HG03039 (cell line): ENCODE results near the gene RASA4B.
"Not testable (repeated sequence)": the region's sequence is repeated elsewhere in the genome, so short reads cannot be mapped to it uniquely, and the experiment has no call there.

Experiments
- ATAC-seq: cut with Tn5 transposase; IDR thresholded peaks from one replicate; pipeline ENCODE4 v1.9.1; 2021; ENCODE audit warnings: mild to moderate bottlenecking, moderate library complexity; ENCODE audit not compliant: unreplicated experiment

Gene RASA4B

GRCh38 chr7:102474736-102475435 lies 42.7 kb downstream of the RASA4B start:
- not testable (repeated sequence) for ATAC-seq

- not testable (repeated sequence) for ATAC-seq
Measured at GRCh38 chr7:102474116-102474515, 43.5 kb downstream of the RASA4B start.

GRCh38 chr7:102473271-102473991 lies 44.1 kb downstream of the RASA4B start:
- no peak for ATAC-seq

GRCh38 chr7:102472126-102473041 lies 45.2 kb downstream of the RASA4B start:
- ATAC-seq = no peak

- ATAC-seq = no peak
Measured at GRCh38 chr7:102471791-102472125, 45.8 kb downstream of the RASA4B start.

GRCh38 chr7:102469972-102470825 lies 47.4 kb downstream of the RASA4B start:
- no peak for ATAC-seq

- no peak for ATAC-seq
Measured at GRCh38 chr7:102469351-102469971, 48.1 kb downstream of the RASA4B start.

GRCh38 chr7:102468478-102469350 lies 48.9 kb downstream of the RASA4B start:
- ATAC-seq = no peak

- no peak for ATAC-seq
Measured at GRCh38 chr7:102467581-102468477, 49.7 kb downstream of the RASA4B start.

GRCh38 chr7:102466097-102466496 lies 51.5 kb downstream of the RASA4B start:
- no peak for ATAC-seq

- peak; percentile 85 for ATAC-seq
Measured at GRCh38 chr7:102464577-102465280, 52.8 kb downstream of the RASA4B start, which contains the start of the genes ALKBH4 and LRWD1. ALKBH4 (minus strand) TSS chr7:102464863; CDS start chr7:102464836, 27 bp downstream. LRWD1 (plus strand) TSS chr7:102464984; CDS start chr7:102465081, 97 bp downstream.

GRCh38 chr7:102463841-102464576 lies 53.6 kb downstream of the RASA4B start:
- ATAC-seq = no peak

- no peak for ATAC-seq
Measured at GRCh38 chr7:102460467-102460866, 57.1 kb downstream of the RASA4B start.

- ATAC-seq = no peak
Measured at GRCh38 chr7:102459221-102459844, 58.2 kb downstream of the RASA4B start.

- no peak for ATAC-seq
Measured at GRCh38 chr7:102457352-102457924, 60.1 kb downstream of the RASA4B start.

GRCh38 chr7:102456327-102456726 lies 61.2 kb downstream of the RASA4B start:
- no peak for ATAC-seq
